GM20000 (cell line): ENCODE measurements around the gene MAP6D1.

Experiments
- DNase-seq: peaks from one replicate; pipeline ENCODE4 v3.0.0; 2012; ENCODE audit warnings: low spot score
- CTCF ChIP-seq: IDR thresholded peaks from 2 replicates; pipeline ENCODE4 v1.5.1; 2012; ENCODE audit warnings: mild to moderate bottlenecking, control low read depth; ENCODE audit errors: extremely low read depth, missing control alignments

The MAP6D1 gene

GRCh38 chr3:183854318-183855035 lies 29.1 kb upstream of the MAP6D1 start:
- no peak for DNase-seq
- TF ChIP-seq CTCF: no peak

DNA sequence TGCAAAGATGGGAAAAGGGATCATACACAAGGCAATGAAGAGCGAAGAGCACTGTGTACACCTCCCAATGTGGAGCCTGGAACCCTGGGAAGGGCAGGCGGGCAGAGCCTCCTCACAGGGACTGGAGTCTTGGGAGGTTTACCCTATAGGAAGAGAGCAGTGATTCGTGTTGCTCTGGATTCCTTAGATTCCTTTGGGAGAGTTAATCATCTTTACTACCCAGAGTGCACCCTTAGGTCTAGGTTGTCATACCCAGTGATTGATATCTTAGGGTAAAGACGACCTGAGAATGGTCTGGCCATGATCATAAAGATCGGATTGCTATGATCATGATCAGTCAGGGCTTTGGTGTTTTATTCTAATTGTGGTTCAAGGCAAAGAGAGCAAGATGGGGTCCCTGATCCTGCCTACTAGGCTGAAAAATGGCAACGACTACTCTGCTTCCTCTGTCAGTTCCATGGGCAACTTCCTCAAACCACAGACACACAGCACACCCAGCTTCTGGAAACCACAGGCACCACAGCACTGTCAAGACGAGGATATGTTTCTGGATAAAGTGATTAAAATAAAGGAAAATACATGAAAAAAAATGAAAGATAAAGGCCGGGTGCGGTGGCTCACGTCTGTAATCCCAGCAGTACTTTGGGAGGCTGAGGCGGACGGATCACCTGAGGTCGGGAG lies 20.4 kb upstream of the MAP6D1 start:
- no peak for TF ChIP-seq CTCF
- DNase-seq: no peak

DNA sequence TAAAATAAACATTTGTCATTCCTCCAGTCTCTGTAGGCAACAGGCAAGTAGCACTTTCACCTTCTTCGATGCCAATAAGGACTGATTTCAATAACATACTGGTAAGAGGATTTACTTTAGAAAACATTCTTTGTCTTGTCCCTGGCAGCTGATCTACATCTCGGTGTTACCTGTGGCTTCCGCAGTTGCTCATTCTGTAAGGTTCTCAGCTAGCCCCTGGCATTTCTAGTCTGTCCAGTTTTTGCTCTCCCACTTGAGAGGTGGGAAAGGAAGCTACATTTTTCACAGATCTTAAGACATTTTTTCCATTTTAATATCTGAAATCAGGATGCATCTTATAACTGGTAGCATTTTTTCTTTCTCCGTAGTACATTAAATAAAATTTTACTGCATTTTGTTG lies 19.7 kb upstream of the MAP6D1 start:
- TF ChIP-seq CTCF: no peak
- DNase-seq: no peak

DNA sequence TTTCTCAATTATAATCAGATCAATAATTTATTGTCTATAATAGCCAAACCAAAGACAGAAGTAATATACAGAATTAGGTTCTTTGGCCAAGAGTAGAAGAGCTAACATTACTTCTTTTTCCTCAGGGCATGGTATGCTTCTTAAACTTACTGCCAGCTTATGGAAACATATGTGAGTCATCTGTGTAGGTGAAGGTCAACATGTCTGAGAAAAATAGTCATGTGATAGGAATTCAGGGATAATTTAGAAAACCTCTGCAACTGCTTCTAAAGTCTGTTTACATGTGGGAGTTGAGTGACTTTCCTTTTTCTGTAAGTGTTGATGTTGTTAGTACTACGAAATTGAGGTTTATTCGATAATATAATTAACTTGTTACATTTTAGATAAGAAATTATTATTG lies 19.2 kb upstream of the MAP6D1 start:
- TF ChIP-seq CTCF: no peak
- no peak for DNase-seq

DNA sequence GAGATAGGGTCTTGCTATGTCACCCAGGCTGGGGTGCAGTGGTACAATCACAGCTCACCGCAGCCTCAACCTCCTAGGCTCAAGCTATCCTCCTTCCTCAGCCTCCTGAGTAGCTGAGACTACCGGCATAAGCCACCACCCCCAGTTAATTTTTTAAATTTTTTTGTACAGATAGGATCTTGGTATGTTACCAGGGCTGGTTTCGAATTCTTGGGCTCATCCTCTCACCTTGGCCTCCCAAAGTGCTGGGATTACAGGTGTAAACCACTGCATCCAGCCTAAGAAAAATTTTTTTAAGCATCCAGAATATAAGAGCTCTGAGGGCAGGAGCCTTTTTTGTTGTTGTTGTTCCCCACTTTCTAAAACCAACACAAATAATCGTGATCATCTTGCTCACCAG lies 14.4 kb upstream of the MAP6D1 start:
- TF ChIP-seq CTCF: no peak
- no peak for DNase-seq

- DNase-seq: no peak
- TF ChIP-seq CTCF: no peak
Measured at GRCh38 chr3:183837894-183838293, 12.5 kb upstream of the MAP6D1 start.

- TF ChIP-seq CTCF: no peak
- DNase-seq: no peak
Measured at GRCh38 chr3:183837390-183837789, 12.0 kb upstream of the MAP6D1 start.
